ENCODE results near the gene PHLDB2.

The PHLDB2 gene

GRCh38 chr3:111929484-111929883, 70.4 kb downstream of the PHLDB2 start:
- no peak for DNase-seq

- DNase-seq = no peak
Observed at GRCh38 chr3:111932946-111933345, 73.9 kb downstream of the PHLDB2 start.

GRCh38 chr3:111936191-111936841, 77.3 kb downstream of the PHLDB2 start:
- DNase-seq = no peak

- DNase-seq = no peak
Observed at GRCh38 chr3:111936967-111937366, 77.9 kb downstream of the PHLDB2 start.

- DNase-seq = no peak
Observed at GRCh38 chr3:111937871-111938270, 78.8 kb downstream of the PHLDB2 start.

- DNase-seq = no peak
Observed at GRCh38 chr3:111939873-111940272, 80.8 kb downstream of the PHLDB2 start.

GRCh38 chr3:111943533-111943932, 84.5 kb downstream of the PHLDB2 start:
- DNase-seq = no peak

GRCh38 chr3:111944372-111944771, 85.3 kb downstream of the PHLDB2 start:
- DNase-seq = no peak

- no peak for DNase-seq
Observed at GRCh38 chr3:111947231-111947630, 88.2 kb downstream of the PHLDB2 start.

- DNase-seq = no peak
Observed at GRCh38 chr3:111948786-111949185, 89.7 kb downstream of the PHLDB2 start.

- DNase-seq = no peak
Observed at GRCh38 chr3:111949712-111950111, 90.6 kb downstream of the PHLDB2 start.

GRCh38 chr3:111951032-111951431, 92.0 kb downstream of the PHLDB2 start:
- DNase-seq = no peak

- DNase-seq = no peak
Observed at GRCh38 chr3:111952086-111952485, 93.0 kb downstream of the PHLDB2 start.

GRCh38 chr3:111952866-111953450, 93.9 kb downstream of the PHLDB2 start:
- DNase-seq = no peak

- no peak for DNase-seq
Observed at GRCh38 chr3:111954228-111954990, 95.3 kb downstream of the PHLDB2 start.

GRCh38 chr3:111955876-111956275, 96.8 kb downstream of the PHLDB2 start:
- DNase-seq = no peak

GRCh38 chr3:111956449-111956848, 97.4 kb downstream of the PHLDB2 start:
- DNase-seq = no peak

GRCh38 chr3:111956995-111957734, 98.1 kb downstream of the PHLDB2 start:
- DNase-seq = no peak

GRCh38 chr3:111961461-111962164, 102.5 kb downstream of the PHLDB2 start:
- DNase-seq = no peak

GRCh38 chr3:111963424-111963823, 104.4 kb downstream of the PHLDB2 start:
- no peak for DNase-seq

GRCh38 chr3:111965484-111965883, 106.4 kb downstream of the PHLDB2 start:
- no peak for DNase-seq

- no peak for DNase-seq
Observed at GRCh38 chr3:111967068-111967467, 108.0 kb downstream of the PHLDB2 start.
